Uterus (tissue), 4 donors: ENCODE data around the gene VRK1. TPM values are rescaled to one million over a fixed set of nuclear protein-coding genes. Genes with fewer than 3 reads are reported as not detected.

Experiments
- DNase-seq, 2 donors: peaks; one replicate each; pipeline ENCODE4 v3.0.0-alpha.2; 2019 to 2020
- H3K27ac ChIP-seq, 2 donors: fragments of 200-600 bp; sonication (generic); 1 replicate in 1 of 2; 2 replicates in 1 of 2; pipeline ENCODE4 v1.5.1; 2016 to 2018
- H3K27me3 ChIP-seq, 2 donors: fragments of 200-600 bp; sonication (generic); one replicate each; pipeline ENCODE4 v1.5.1; 2018 to 2019; ENCODE audit warnings: control low read depth in 1 of 2
- H3K36me3 ChIP-seq, 2 donors: fragments of 200-600 bp; sonication (generic); one replicate each; pipeline ENCODE4 v1.5.1; 2019; ENCODE audit warnings: control low read depth in 1 of 2
- H3K4me1 ChIP-seq, 2 donors: fragments of 200-600 bp; sonication (generic); one replicate each; pipeline ENCODE4 v1.5.1; 2018 to 2019; ENCODE audit warnings: control low read depth in 1 of 2
- H3K4me3 ChIP-seq, 2 donors: fragments of 200-600 bp; sonication (generic); 1 replicate in 1 of 2; 2 replicates in 1 of 2; pipeline ENCODE4 v1.5.1; 2018 to 2019; ENCODE audit warnings: mild to moderate bottlenecking in 1 of 2
- H3K9me3 ChIP-seq, 2 donors: fragments of 200-600 bp; sonication (generic); one replicate each; pipeline ENCODE4 v1.5.1; 2019; ENCODE audit warnings: control low read depth in 1 of 2
- POLR2A ChIP-seq, 2 donors: fragments of 450-650 bp; IDR thresholded peaks; one replicate each; pipeline ENCODE4 v1.6.1; 2016; ENCODE audit warnings: antibody characterized with exemption in 2 of 2, mild to moderate bottlenecking in 1 of 2, moderate library complexity in 1 of 2
- intact Hi-C: fragments of 100-400 bp; cut with DNase I; formaldehyde crosslinking; loops from one replicate; pipeline ENCODE4 v1.15.1; 2023; ENCODE audit warnings: low total_unique reads
- total RNA-seq, 4 donors: library from RNA; depleted of rRNA in 3 of 4; stranded (reverse); fragments of >200 nt in 3 of 4; gene quantifications; one replicate each; pipeline versions ENCODE4 v1.1.0 to v1.2.4, GENCODE V29; 2014 to 2023
- TF ChIP-seq, protein P1 (sequence below), 4 experiments: fragments of 200-600 bp in 2 of 4; fragments of 450-650 bp in 2 of 4; sonication (generic) in 2 of 4; IDR thresholded peaks; one replicate each; pipeline ENCODE4 v1.5.1; 2016 to 2019; ENCODE audit warnings: antibody characterized with exemption in 4 of 4, mild to moderate bottlenecking in 2 of 4, moderate library complexity in 1 of 4
- donor health status: DM: yes; HTN: yes; CAD: no.

Gene VRK1
- total RNA-seq, 4 donors from 2014 or later = 21.0 to 54.5 (median 37.1) TPM

DNA sequence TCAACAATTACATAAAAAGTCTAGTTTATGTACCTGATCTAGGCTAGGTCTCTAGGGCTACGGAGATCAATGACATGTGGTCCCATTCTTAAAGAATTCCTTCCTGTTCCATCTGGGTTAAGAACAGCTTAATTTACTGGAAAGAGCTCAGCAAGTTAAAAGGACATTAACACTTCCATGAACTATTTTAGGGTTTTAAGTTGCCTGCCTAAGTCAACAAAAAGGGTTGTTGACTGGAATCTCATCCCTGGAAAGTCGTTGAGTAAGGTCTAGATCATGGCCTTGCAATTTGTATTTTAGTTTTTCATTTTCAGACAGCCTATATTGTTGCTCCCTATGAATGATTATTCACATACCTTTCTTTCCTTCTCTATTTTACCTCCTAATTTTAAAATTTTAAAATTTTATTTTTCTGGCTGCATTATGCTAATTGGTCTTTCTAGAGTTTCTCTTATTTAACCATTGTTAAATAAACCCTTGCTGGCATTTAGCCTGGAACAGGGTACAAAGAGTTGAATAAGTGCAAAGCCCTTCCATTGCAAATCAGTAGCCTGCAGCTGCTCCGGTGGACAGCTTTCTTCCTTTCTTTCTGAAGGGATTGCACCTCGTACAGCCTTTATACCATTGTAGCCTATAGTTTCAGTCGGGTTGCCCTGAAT lies 66.3 kb downstream of the VRK1 start:
- H3K4me1 ChIP-seq = peaks cover 0 to 3% of the 10 kb centered on the region in 2 donors
- H3K27me3 ChIP-seq = no peaks in the 10 kb centered on the region
- no peak overlapping the region for H3K4me3 ChIP-seq
- H3K36me3 ChIP-seq = no peaks in the 10 kb centered on the region
- intact Hi-C loops = no loop called here
- H3K9me3 ChIP-seq = no peaks in the 10 kb centered on the region
- H3K27ac ChIP-seq = no peak overlapping the region
- no peak for DNase-seq
- no peak for TF ChIP-seq POLR2A (IDR thresholded peaks at IDR 0.05)
- TF ChIP-seq, protein P1, sequence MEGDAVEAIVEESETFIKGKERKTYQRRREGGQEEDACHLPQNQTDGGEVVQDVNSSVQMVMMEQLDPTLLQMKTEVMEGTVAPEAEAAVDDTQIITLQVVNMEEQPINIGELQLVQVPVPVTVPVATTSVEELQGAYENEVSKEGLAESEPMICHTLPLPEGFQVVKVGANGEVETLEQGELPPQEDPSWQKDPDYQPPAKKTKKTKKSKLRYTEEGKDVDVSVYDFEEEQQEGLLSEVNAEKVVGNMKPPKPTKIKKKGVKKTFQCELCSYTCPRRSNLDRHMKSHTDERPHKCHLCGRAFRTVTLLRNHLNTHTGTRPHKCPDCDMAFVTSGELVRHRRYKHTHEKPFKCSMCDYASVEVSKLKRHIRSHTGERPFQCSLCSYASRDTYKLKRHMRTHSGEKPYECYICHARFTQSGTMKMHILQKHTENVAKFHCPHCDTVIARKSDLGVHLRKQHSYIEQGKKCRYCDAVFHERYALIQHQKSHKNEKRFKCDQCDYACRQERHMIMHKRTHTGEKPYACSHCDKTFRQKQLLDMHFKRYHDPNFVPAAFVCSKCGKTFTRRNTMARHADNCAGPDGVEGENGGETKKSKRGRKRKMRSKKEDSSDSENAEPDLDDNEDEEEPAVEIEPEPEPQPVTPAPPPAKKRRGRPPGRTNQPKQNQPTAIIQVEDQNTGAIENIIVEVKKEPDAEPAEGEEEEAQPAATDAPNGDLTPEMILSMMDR (IDR thresholded peaks at IDR 0.05) = no peak

DNA sequence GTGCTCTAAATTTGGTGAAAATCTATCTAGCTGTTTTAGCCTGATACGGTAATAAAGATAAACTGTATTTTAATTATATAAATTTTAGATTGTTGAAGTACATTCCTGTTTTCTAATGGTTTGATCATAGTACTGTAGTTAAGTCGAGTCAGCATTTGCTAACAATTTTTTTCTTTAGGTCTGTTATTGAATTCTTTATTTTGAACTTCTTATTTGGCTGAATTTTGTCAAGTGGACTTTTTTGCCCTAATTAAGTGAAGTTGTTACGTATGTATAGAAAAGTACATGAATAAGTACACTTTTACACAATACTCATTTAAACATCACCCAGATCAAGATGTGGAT lies 66.8 kb downstream of the VRK1 start:
- Histone ChIP-seq H3K4me1 (peaks cover 0 to 3% of the 10 kb centered on the region in 2 donors), H3K9me3 (no peaks in the 10 kb centered on the region), H3K27ac (no peak overlapping the region), H3K4me3 (no peak overlapping the region), H3K36me3 (no peaks in the 10 kb centered on the region), H3K27me3 (no peaks in the 10 kb centered on the region)
- intact Hi-C loops = no loop called here
- no peak for TF ChIP-seq POLR2A (IDR thresholded peaks at IDR 0.05)
- TF ChIP-seq, protein P1 (IDR thresholded peaks at IDR 0.05) = no peak
- DNase-seq = no peak

DNA sequence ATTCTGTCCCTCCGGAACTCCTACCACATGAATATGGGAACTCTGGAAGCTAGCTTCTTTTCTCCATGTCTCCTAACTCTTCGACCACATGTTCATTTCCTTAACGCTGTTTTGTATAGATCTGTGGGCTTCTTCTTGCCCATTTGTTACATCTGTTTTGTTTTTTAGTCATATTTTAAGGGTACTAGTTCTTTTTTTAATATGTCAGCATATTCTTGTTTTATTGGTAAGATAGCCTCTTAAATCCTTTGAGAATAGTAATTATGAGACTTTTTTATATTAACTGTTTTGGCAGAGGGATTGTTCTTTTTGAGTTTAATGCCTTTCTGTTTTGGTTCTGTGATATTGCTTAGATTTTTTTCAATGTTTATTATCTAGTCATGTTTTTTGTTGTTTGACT lies 70.5 kb downstream of the VRK1 start:
- no peak overlapping the region for H3K4me3 ChIP-seq
- no peaks in the 10 kb centered on the region for H3K4me1 ChIP-seq
- intact Hi-C loops = no loop called here
- H3K9me3 ChIP-seq = no peaks in the 10 kb centered on the region
- no peak overlapping the region for H3K27ac ChIP-seq
- no peak for TF ChIP-seq POLR2A (IDR thresholded peaks at IDR 0.05)
- TF ChIP-seq, protein P1 (IDR thresholded peaks at IDR 0.05) = no peak
- no peak for DNase-seq
- H3K36me3 ChIP-seq = no peaks in the 10 kb centered on the region
- H3K27me3 ChIP-seq = no peaks in the 10 kb centered on the region

DNA sequence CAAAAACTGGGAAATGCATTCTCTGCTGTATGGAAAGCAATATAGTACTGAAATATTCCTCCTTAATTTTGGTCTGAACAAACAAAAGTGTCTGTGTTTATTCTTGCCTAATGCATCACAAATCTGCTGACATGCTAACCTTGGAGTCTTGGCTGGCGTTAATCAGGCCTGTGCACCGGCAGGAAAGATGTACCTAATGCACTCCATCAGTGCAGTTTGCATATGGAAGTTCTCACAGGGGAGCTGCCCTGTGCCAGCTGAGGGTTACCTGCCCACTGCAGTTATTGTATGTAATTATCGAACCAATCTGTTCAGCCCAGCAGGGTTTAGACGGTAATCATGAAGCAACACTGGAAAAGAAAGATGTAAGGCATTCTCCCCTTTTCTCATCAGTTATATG lies 76.9 kb downstream of the VRK1 start:
- Histone ChIP-seq H3K27me3 (no peaks in the 10 kb centered on the region), H3K27ac (no peak overlapping the region), H3K9me3 (no peaks in the 10 kb centered on the region), H3K4me3 (no peak overlapping the region), H3K4me1 (no peaks in the 10 kb centered on the region), H3K36me3 (no peaks in the 10 kb centered on the region)
- DNase-seq = no peak
- intact Hi-C loops = no loop called here
- TF ChIP-seq, protein P1 (IDR thresholded peaks at IDR 0.05) = no peak
- no peak for TF ChIP-seq POLR2A (IDR thresholded peaks at IDR 0.05)

DNA sequence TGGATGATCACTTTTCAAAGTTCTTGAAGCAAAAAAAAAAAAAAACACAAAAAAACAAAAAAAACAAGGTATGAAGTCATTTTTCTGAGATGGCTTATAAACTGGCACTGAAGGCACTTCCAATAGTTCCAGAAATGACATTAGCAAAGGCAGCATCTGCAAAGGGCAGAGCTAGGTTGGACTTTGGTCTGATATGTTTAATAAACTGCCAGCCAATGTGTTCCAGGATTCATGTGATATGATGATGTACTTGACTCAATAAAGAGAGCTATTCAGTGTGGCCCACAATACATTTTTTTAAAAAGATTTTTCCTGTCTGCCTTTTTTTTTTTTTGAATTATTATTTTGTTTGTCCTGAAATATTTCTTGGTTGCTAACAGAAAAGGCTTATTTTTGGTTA lies 79.6 kb downstream of the VRK1 start:
- H3K36me3 ChIP-seq = no peaks in the 10 kb centered on the region
- H3K4me3 ChIP-seq = no peak overlapping the region
- no peaks in the 10 kb centered on the region for H3K4me1 ChIP-seq
- intact Hi-C loops = no loop called here
- DNase-seq = no peak
- H3K27ac ChIP-seq = no peak overlapping the region
- H3K9me3 ChIP-seq = no peaks in the 10 kb centered on the region
- TF ChIP-seq POLR2A (IDR thresholded peaks at IDR 0.05) = no peak
- TF ChIP-seq, protein P1 (IDR thresholded peaks at IDR 0.05) = no peak
- H3K27me3 ChIP-seq = no peaks in the 10 kb centered on the region
